8988T (cell line): Measurements from ENCODE around the gene SEPTIN14.
"Not testable (repeated sequence)": the region's sequence is repeated elsewhere in the genome, so short reads cannot be mapped to it uniquely, and the experiment has no call there.

ENCODE experiments used
- DNase-seq: peaks from one replicate; pipeline ENCODE4 v3.0.0; 2011

The SEPTIN14 gene

GRCh38 chr7:55862652-55863051 lies at the start of gene SEPTIN14:
TSS of gene SEPTIN14 (minus strand) at chr7:55862752. CDS start at chr7:55861996, 756 bp downstream.
- not testable (repeated sequence) for DNase-seq

- no peak for DNase-seq
These were observed 41.6 kb upstream of the SEPTIN14 start for GRCh38 chr7:55903985-55904759.

GRCh38 chr7:55901059-55901458 lies 38.5 kb upstream of the SEPTIN14 start:
- not testable (repeated sequence) for DNase-seq

DNA sequence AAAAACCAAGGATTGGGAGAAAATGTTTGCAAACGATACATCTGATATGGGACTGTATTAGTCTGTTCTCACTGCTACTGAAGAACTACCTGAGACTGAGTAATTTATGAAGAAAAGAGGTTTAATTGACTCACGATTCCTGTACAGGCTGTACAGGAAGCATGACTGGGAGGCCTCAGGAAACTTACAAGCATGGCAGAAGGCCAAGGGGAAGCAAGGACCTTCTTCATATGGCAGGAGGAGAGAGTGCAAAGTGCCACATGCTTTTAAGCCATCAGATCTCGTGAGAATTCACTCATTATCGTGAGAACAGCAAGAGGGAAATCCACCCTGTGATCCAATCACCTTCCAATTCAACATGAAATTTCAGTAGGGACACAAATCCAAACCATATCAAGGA lies 35.7 kb upstream of the SEPTIN14 start:
- DNase-seq: no peak

DNA sequence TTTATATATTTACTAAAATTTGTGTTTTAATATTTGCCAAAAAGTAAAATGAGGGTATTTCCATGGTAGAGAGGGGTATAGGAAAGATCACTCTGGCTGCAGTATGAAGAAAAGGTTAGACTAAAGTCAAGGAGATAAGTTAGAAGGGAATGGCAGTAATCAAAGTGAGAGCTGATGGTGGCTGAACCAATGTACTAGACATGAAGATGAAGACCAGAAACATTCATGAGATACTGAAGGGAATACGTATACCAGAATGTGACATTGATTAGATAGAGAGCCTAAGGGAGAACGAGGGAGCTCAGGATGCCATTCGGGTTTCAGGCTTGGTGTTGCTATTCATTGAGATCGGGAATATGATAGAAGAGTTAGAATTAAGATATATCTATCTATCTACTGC lies 32.5 kb upstream of the SEPTIN14 start:
- no peak for DNase-seq

DNA sequence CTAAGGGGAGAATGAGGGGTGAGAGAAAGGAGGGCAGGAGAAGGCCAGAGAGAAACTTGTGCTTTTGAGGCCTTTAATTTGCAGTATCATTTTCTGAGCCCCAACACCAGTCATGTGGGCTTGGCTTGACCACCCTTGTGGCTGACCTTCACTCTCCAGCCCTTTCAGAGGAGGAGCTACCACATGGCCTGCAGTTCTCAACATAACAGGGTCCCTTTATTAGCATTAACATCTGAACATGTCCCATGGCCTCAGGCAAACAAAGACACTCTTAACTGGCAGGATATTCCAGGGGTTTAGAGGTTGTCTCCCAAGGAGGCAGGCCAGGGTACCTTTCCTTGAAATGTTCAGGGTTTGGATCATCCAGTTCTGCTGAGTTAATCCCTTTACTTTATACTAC lies 31.4 kb upstream of the SEPTIN14 start:
- no peak for DNase-seq

DNA sequence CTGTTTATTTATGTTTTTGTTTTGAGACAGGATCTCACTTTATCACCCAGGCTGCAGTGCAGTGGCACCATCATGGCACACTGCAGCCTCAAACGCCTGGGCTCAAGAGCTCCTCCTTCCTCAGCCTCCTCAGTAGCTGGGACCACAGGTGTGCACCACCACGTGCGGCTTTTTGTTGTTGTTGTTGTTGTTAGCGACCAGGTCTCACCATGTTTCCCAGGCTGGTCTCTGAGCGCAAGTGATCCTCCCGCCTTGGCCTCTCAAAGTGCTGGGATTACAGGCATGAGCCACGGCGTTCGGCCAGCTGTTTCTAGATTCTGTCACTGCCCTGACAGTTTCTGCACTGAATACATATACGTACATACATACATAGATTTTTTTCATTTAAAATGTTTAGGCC lies 25.8 kb upstream of the SEPTIN14 start:
- DNase-seq: not testable (repeated sequence)

GRCh38 chr7:55887821-55888247 lies 25.3 kb upstream of the SEPTIN14 start:
- no peak for DNase-seq

GRCh38 chr7:55884321-55884720 lies 21.8 kb upstream of the SEPTIN14 start:
- no peak for DNase-seq

GRCh38 chr7:55878691-55879090 lies 16.1 kb upstream of the SEPTIN14 start:
- no peak for DNase-seq

GRCh38 chr7:55877308-55877707 lies 14.8 kb upstream of the SEPTIN14 start:
- no peak for DNase-seq

- no peak for DNase-seq
These were observed 11.2 kb upstream of the SEPTIN14 start for GRCh38 chr7:55873765-55874164.

DNA sequence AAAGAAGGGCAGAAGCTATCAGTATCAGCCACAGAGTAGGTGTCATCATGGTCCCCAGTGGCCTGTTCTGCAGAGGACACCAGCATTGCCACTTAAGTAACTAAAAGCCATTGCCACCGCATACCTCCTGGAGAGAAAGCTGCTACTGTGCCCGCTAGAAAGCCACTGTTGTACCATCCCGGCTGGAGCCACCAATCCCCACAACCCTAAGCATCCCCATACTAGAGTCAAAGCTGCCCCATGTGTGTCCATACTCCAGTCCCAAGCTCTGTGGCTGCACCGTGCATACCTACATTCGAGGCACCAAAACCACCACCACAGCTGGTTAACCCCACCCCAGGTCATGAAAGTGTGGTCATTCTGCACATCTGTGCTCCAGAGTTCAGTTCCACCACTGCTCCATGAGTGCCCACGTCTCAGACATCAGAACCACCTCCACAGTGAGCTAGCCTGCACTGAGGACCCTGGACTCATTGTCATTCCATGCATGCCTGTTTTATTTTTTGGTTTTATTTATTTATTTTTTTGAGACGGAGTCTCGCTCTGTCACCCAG lies 9.5 kb upstream of the SEPTIN14 start:
- no peak for DNase-seq

- not testable (repeated sequence) for DNase-seq
These were observed 6.4 kb upstream of the SEPTIN14 start for GRCh38 chr7:55868989-55869388.

DNA sequence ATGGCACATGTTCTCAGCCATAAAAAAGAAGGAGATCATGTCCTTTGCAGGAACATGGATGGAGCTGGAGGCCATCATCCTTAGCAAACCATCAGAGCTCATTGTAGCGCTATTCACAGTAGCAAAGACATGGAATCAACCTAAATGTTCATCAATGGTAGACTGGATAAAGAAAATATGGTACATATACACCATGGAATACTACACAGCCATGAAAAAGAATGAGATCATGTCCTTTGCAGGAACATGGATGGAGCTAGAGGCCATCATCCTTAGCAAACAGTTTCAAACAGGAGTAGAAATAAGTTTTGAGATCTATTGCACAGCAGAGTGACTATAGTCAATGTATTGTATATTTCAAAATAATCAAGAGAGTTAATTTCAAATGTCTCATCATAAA lies 17.4 kb downstream of the SEPTIN14 start:
- DNase-seq: not testable (repeated sequence)

DNA sequence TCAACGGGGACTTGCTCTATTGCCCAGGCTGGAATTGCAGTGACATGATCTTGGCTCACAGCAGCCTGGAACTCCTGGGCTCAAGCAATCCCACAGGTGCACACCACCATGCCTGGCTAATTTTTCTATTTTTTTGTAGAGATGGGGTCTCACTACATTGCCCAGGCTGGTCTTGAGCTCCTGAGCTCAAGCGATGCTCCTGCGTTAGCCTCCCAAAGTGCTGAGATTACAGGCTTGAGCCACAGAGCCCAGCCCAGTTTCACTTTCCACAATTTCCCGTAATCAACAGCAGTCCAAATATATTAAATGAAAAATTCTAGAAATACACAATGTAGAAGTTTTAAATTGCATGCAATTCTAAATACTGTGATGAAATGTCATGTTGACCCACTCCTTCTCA lies 24.0 kb downstream of the SEPTIN14 start:
- DNase-seq: no peak

DNA sequence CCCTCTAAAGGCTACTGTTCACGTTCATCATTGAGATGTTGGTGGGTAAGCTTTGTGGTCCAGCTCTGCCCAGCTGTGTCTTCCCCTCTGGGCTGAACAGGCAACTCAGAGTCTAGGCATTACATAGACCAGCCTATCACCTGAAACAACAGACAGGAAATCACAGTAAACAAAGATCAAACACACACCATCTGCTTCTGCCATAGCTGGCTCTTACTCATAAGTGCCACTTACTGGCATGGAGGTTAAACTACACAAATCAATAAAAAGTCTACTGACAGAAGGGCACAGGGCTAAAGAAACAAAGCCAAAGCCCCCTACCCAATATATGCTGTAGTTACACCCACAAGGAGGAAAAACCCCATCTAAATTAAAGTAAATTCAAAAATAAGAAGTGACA lies 35.0 kb downstream of the SEPTIN14 start:
- DNase-seq: no peak

GRCh38 chr7:55818686-55819085 lies 43.9 kb downstream of the SEPTIN14 start:
- DNase-seq: no peak

GRCh38 chr7:55797260-55797659 lies 65.3 kb downstream of the SEPTIN14 start:
- not testable (repeated sequence) for DNase-seq

DNA sequence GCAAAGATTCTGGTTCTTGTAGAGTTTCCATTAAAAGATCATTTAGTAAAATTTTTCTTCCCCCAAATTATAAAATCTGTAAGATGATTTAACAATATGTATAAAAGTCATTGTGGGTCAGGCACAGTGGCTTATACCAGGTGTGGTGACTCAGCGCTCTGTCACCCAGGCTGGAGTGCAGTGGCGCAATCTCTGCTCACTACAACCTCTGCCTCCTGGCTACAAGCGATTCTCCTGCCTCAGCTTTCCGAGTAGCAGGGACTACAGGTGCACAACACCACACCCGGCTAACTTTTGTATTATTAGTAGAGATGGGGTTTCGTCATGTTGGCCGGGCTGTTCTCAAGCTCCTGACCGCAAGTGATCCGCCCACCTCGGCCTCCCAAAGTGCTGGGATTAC lies 68.0 kb downstream of the SEPTIN14 start:
- no peak for DNase-seq

- no peak for DNase-seq
These were observed 70.5 kb downstream of the SEPTIN14 start for GRCh38 chr7:55792048-55792447.

DNA sequence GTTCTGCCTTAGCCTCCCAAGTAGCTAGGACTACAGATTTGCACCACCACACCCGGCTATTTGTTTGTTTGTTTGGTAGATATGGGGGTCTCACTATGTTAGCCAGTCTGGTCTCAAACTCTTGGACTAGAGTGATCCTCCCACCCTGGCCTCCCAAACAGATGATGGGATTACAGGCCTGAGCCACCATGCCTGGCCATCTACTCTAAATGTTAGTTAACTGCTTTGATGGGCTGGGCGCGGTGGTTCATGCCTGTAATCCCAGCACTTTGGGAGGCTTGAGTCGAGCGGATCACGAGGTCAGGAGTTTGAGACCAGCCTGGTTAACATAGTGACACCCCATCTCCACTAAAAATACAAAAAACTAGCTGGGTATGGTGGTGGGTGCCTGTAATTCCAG lies 74.8 kb downstream of the SEPTIN14 start:
- DNase-seq: no peak

DNA sequence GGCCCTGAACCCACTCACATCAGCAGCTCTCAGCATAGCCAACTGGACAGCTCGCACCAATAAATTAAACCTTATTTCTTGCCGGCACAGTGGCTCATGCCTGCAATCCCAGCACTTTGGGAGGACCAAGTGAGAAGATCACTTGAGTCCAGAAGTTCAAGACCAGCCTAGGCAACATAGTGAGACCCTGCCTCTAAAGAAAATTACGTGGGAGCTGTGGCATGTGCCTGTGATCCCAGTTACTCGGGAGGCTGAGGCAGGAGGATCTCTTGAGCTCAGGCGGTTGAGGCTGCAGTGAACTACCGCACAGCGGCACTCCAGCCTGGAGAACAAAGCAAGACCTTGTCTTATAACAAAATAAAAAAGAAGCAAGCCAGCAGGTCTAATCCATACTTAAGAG lies 75.7 kb downstream of the SEPTIN14 start:
- no peak for DNase-seq

DNA sequence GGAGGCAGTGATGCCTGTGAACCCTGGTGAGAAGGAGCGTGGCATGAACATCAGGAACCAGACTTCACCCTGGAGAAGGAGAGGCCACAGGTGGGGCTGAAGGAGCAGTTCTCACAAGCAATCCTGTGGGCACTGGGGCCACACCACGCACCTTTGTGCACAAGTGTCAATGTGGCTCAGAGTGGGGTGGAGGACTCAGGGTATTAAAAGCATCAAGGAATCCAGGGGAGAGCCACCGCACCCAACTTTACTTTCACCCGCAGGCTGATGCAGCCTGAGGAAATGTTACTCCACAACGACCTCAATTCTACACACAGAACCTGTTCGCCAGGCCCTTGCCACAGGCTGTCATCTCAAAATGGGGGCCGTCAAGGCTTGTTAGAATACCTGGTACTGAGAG lies 77.1 kb downstream of the SEPTIN14 start:
- not testable (repeated sequence) for DNase-seq

DNA sequence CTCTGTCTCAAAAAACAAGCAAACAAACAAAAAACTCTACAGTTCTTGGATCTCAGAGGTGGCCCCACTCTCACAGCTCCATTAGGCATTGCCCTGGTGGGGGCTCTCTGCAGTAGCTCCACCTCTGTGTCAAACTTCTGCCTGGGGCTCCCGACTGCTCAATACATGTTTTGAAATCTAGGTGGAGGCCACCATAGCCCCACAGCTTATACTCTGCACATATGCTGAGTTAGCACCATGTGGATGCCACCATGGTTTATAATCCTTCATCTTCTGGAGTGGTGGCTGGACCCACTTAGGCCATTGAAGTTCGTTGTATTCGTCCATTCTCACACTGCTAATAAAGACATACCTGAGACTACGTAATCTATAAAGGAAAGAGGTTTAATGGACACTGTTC lies 78.4 kb downstream of the SEPTIN14 start:
- DNase-seq: no peak
